T-helper 2 cell treated with Interferon-gamma antibody and Interleukin-4, amounts not matched to agents 5 μg/mL and 100 μg/mL, for 36 hours (primary cell): ENCODE data around the gene OXSM.

Experiments
- DNase-seq: peaks from one replicate; pipeline ENCODE4 v3.0.0; 2021; ENCODE audit warnings: low spot score
- H3K27ac Mint-ChIP-seq: one replicate; pipeline ENCODE4 v1.8.0; 2021; ENCODE audit warnings: mild to moderate bottlenecking, mixed read lengths
- H3K27me3 Mint-ChIP-seq: one replicate; pipeline ENCODE4 v1.8.0; 2021; ENCODE audit warnings: low read depth, mixed read lengths
- H3K36me3 Mint-ChIP-seq: one replicate; pipeline ENCODE4 v1.8.0; 2021; ENCODE audit warnings: low read depth, mixed read lengths
- H3K4me1 Mint-ChIP-seq: one replicate; pipeline ENCODE4 v1.8.0; 2021; ENCODE audit warnings: low read depth, mixed read lengths
- H3K4me3 Mint-ChIP-seq: one replicate; pipeline ENCODE4 v1.8.0; 2022; ENCODE audit warnings: mild to moderate bottlenecking, moderate library complexity, mixed read lengths
- H3K9me3 Mint-ChIP-seq: one replicate; pipeline ENCODE4 v1.8.0; 2021; ENCODE audit warnings: mixed read lengths

Gene OXSM

DNA sequence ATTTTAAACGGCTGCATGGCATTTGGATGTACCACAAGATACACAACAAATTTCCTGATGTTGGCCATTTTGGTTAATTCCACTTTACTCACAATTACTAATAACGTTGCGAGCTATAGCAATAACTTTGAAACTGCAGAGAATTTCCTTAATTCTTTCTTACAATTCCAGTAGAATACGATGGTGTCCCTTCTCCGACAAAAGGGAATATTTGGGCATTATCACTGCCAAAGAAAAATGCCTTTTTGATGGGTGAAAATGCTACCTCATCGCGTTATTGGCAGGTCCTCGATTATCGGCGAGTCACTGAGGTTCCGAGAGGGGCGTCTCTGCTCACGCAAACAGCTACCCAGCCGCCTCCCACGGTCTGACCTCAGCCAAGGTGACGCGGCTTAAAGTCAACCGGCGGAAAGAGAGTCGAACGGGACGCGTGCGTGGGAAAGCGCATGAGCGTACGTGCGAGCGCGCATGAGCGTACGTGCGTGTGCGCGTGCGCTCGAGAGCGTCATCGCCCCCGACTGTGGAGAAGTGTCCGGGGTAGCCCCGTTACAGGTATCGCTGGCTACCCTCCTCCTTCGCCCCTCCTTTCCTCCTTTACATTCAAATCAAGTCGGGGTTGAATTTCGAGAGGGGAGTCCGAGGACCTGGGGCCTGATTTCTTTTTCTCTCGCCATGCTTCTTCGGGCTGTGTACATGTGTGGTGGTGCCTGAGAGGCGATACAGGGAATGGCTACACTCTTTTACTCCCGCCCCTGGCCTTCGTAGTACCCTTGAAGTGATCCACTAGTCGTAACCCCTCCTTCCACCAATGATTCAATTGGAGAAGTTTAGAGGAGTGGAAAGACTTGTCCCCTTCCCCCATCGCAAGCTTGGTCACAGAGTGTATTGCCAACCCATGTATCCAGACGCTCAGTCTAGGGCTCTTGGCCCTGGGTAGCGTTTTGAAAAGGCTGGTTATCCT is at the start of gene OXSM:
Gene OXSM, plus strand, starts transcription at position 495 of the 961 bp plus-strand sequence. CDS start 931 bp downstream, outside the sequence.
- peaks cover 36% of the 10 kb centered on the region for H3K4me1 Mint-ChIP-seq
- no peaks in the 10 kb centered on the region for H3K9me3 Mint-ChIP-seq
- peak within 1 kb of the TSS; percentile 98 for H3K27ac Mint-ChIP-seq
- peak within 1 kb of the TSS; percentile 95 for H3K4me3 Mint-ChIP-seq
- H3K36me3 Mint-ChIP-seq: peaks cover 20% of the 10 kb centered on the region
- peak; percentile 95 for DNase-seq
- no peaks in the 10 kb centered on the region for H3K27me3 Mint-ChIP-seq

GRCh38 chr3:25744470-25744869 is 45.4 kb upstream of the OXSM start:
- Mint-ChIP-seq H3K27ac (no peak overlapping the region), H3K36me3 (peaks cover 63% of the 10 kb centered on the region), H3K4me1 (peaks cover 4% of the 10 kb centered on the region), H3K4me3 (no peak overlapping the region), H3K9me3 (no peaks in the 10 kb centered on the region), H3K27me3 (no peaks in the 10 kb centered on the region)
- DNase-seq: no peak

DNA sequence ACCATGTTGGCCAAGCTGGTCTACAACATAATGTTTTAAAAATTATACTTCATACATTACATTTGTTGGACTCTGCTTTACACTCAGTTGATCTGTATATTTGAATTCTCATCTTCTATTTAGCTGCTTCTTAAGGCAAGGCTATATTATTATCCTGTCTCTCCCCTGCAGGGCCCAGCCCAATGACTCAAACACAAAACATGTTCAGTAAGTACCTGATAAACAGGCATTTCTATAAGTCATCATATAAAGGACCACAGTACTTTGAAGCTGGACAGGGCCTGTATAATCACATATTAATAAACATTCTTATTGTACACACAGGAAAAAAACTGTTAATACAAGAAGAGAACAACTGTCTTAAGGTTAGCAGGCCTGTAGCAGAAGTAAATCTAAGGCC is 42.9 kb upstream of the OXSM start:
- H3K27ac Mint-ChIP-seq: no peak overlapping the region
- H3K27me3 Mint-ChIP-seq: no peaks in the 10 kb centered on the region
- H3K36me3 Mint-ChIP-seq: peaks cover 76% of the 10 kb centered on the region
- H3K4me3 Mint-ChIP-seq: no peak overlapping the region
- no peak for DNase-seq
- H3K4me1 Mint-ChIP-seq: no peaks in the 10 kb centered on the region
- H3K9me3 Mint-ChIP-seq: no peaks in the 10 kb centered on the region

DNA sequence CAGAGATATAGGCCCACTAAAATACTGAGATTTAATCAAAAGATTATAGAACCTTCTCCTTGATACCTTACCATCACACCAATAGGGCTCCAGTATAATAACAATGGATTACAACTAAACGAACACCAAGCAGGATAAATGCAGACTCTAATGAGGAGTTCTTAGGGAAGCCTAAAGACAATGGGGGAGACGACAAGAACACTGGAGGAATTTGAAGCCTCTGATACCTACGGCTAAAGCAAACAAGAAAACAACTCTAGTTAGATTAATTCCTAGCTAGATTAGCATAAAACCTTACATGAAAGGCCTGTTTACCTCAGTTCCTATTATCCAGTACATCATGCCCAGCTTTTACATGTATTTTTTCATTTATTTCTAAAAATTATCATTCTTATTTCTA is 41.7 kb upstream of the OXSM start:
- Mint-ChIP-seq H3K36me3 (peaks cover 78% of the 10 kb centered on the region), H3K4me1 (no peaks in the 10 kb centered on the region), H3K27me3 (no peaks in the 10 kb centered on the region), H3K9me3 (no peaks in the 10 kb centered on the region), H3K4me3 (no peak overlapping the region), H3K27ac (no peak overlapping the region)
- DNase-seq: no peak

DNA sequence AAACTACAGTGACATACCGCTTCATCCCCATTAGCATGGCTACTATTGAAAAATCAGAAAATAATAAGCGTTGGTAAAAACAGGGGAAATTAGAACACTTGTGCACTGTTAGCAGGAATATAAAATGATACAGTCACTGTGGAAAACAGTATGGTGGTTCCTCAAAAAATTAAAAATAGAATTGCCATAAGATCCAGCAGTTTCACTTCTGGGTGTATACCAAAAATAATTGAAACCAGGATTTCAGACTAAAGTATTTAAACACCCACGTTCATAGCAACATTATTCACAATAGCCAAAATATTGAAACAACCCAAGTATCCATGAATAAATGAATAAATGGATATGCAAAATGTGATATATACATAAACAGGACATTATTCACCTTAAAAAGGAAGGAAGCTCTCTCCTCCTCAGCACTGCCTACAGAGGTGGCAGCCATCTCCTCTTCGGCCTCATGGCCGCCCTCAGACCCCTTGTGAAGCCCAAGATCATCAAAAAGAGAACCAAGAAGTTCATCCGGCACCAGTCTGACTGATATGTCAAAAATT is 40.8 kb upstream of the OXSM start:
- no peaks in the 10 kb centered on the region for H3K27me3 Mint-ChIP-seq
- peaks cover 72% of the 10 kb centered on the region for H3K36me3 Mint-ChIP-seq
- H3K4me3 Mint-ChIP-seq: no peak overlapping the region
- no peak overlapping the region for H3K27ac Mint-ChIP-seq
- no peak for DNase-seq
- H3K9me3 Mint-ChIP-seq: no peaks in the 10 kb centered on the region
- H3K4me1 Mint-ChIP-seq: peaks cover 2% of the 10 kb centered on the region

GRCh38 chr3:25751048-25751447 is 38.8 kb upstream of the OXSM start:
- DNase-seq: no peak
- no peak overlapping the region for H3K4me3 Mint-ChIP-seq
- H3K9me3 Mint-ChIP-seq: no peaks in the 10 kb centered on the region
- H3K27ac Mint-ChIP-seq: no peak overlapping the region
- peaks cover 67% of the 10 kb centered on the region for H3K36me3 Mint-ChIP-seq
- H3K4me1 Mint-ChIP-seq: peaks cover 15% of the 10 kb centered on the region
- no peaks in the 10 kb centered on the region for H3K27me3 Mint-ChIP-seq

DNA sequence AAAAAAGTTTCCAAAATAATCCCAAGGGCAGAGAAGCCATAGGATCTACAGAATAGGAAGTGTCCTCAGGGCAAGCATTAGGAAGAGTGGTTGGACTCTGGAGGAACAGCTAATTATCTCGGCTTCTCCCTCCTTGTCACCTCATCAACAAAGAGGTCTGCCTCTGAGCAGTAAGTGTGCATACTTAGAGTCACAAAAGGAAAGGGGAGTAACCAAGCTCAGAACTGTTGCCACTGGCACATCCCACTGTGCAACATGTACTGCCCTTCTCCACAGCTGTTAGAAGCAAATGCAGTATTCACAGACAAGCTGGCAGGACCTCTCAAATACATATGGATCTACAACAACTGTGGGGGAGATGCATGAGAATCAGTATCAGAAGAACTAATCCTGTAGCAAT is 38.2 kb upstream of the OXSM start:
- H3K27ac Mint-ChIP-seq: peak overlapping the region; percentile 18
- no peaks in the 10 kb centered on the region for H3K9me3 Mint-ChIP-seq
- peaks cover 68% of the 10 kb centered on the region for H3K36me3 Mint-ChIP-seq
- H3K4me3 Mint-ChIP-seq: no peak overlapping the region
- no peaks in the 10 kb centered on the region for H3K27me3 Mint-ChIP-seq
- no peak for DNase-seq
- peaks cover 17% of the 10 kb centered on the region for H3K4me1 Mint-ChIP-seq

DNA sequence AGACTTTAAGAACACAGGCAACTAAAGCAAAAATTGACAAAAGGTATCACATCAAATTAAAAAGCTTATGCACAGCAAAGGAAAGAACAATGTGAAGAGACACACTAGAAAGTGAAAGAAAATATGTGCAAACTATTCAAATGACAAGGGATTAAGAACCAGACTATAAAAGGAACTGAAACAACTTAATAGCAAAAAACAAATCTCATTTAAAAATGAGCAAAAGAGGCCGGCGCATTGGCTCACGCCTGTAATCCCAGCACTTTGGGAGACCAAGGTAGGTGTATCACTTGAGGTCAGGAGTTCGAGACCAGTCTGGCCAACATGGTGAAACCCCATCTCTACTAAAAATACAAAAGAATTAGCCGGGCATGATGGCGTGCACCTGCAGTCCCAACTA is 21.0 kb upstream of the OXSM start:
- Mint-ChIP-seq H3K4me3 (no peak overlapping the region), H3K4me1 (peaks cover 10% of the 10 kb centered on the region)
- DNase-seq: no peak

DNA sequence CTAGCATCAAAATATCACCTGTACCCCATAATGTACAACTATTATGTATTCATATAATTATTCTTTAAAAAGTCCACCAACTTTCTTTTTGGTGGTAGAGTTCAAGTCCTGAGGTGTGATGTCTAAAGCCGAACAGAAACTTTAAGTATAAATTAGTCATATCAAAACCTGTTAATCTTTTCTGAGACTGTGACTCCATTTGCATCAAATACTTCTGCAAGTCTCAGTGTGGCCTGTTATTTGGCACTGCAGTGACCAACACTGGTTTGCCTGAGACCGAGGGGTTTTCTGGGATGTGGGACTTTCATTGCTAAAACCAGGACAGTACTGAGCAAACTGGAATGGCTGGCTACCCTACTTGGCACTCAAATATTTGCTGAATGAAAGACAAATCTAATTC is 14.0 kb upstream of the OXSM start:
- no peak for DNase-seq
- Mint-ChIP-seq H3K27ac (no peak overlapping the region), H3K36me3 (peaks cover 73% of the 10 kb centered on the region), H3K27me3 (no peaks in the 10 kb centered on the region), H3K4me3 (no peak overlapping the region), H3K4me1 (peaks cover 15% of the 10 kb centered on the region), H3K9me3 (peaks cover 32% of the 10 kb centered on the region)

More for the DNA sequence above, 21.0 kb upstream of the OXSM start:
- H3K9me3 Mint-ChIP-seq: peaks cover 28% of the 10 kb centered on the region
- H3K27ac Mint-ChIP-seq: no peak overlapping the region
- peaks cover 54% of the 10 kb centered on the region for H3K36me3 Mint-ChIP-seq
- no peaks in the 10 kb centered on the region for H3K27me3 Mint-ChIP-seq

- no peak for DNase-seq
- no peak overlapping the region for H3K27ac Mint-ChIP-seq
- H3K27me3 Mint-ChIP-seq: no peaks in the 10 kb centered on the region
- H3K4me3 Mint-ChIP-seq: peak overlapping the region; percentile 88
- peaks cover 36% of the 10 kb centered on the region for H3K36me3 Mint-ChIP-seq
- H3K4me1 Mint-ChIP-seq: peaks cover 43% of the 10 kb centered on the region
- no peaks in the 10 kb centered on the region for H3K9me3 Mint-ChIP-seq
These were observed 9.3 kb upstream of the OXSM start for GRCh38 chr3:25780618-25781017.

GRCh38 chr3:25781145-25781757 is 8.6 kb upstream of the OXSM start:
- no peaks in the 10 kb centered on the region for H3K9me3 Mint-ChIP-seq
- H3K36me3 Mint-ChIP-seq: peaks cover 29% of the 10 kb centered on the region
- DNase-seq: no peak
- peak overlapping the region; percentile 9 for H3K27ac Mint-ChIP-seq
- no peaks in the 10 kb centered on the region for H3K27me3 Mint-ChIP-seq
- H3K4me1 Mint-ChIP-seq: peaks cover 44% of the 10 kb centered on the region
- peak overlapping the region; percentile 88 for H3K4me3 Mint-ChIP-seq

GRCh38 chr3:25781758-25782594 is 7.9 kb upstream of the OXSM start:
- no peaks in the 10 kb centered on the region for H3K27me3 Mint-ChIP-seq
- peak overlapping the region; percentile 86 for H3K27ac Mint-ChIP-seq
- H3K36me3 Mint-ChIP-seq: peaks cover 22% of the 10 kb centered on the region
- peak overlapping the region; percentile 88 for H3K4me3 Mint-ChIP-seq
- H3K9me3 Mint-ChIP-seq: no peaks in the 10 kb centered on the region
- peaks cover 44% of the 10 kb centered on the region for H3K4me1 Mint-ChIP-seq
- DNase-seq: no peak

DNA sequence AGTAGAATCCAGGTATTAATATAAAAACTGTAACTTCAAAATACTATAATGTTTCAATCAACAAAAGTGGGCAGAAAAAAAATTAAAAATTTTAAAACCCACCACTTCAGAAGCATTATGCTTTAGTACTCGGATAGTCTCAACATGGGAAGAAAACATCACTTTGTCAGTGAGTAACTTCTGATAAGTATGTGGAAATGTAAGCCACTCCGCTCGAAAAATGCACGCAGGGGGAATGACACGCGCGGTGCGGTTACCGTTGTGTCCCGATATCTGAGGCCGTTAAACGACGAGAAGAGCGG is 7.3 kb upstream of the OXSM start:
- DNase-seq: no peak
- no peaks in the 10 kb centered on the region for H3K9me3 Mint-ChIP-seq
- H3K27ac Mint-ChIP-seq: peak overlapping the region; percentile 86
- no peaks in the 10 kb centered on the region for H3K27me3 Mint-ChIP-seq
- H3K4me1 Mint-ChIP-seq: peaks cover 46% of the 10 kb centered on the region
- peak overlapping the region; percentile 88 for H3K4me3 Mint-ChIP-seq
- peaks cover 20% of the 10 kb centered on the region for H3K36me3 Mint-ChIP-seq
